Neural progenitor cell (in vitro differentiated cells): Measurements from ENCODE around the gene ZCCHC13. TPM values are rescaled to one million over a fixed set of nuclear protein-coding genes. Genes with fewer than 3 reads are reported as not detected.
A peak's percentile ranks its signal among the peaks of the same experiment; 100 is the strongest.
"Not testable (repeated sequence)": the region's sequence is repeated elsewhere in the genome, so short reads cannot be mapped to it uniquely, and the experiment has no call there.

ENCODE experiments used
- DNase-seq: peaks from one replicate; pipeline ENCODE4 v3.0.0-alpha.2; 2016; ENCODE audit warnings: low spot score
- H2AFZ ChIP-seq: fragments of 200-600 bp; sonication (generic); replicated peaks from 2 replicates; pipeline ENCODE4 v1.6.1; 2016; ENCODE audit warnings: antibody characterized with exemption
- H3F3A ChIP-seq: fragments of 200-600 bp; sonication (generic); 2 replicates; pipeline ENCODE4 v1.6.1; 2016; ENCODE audit warnings: antibody characterized with exemption, low read depth
- H3K27ac ChIP-seq: fragments of 200-600 bp; sonication (generic); 2 replicates; pipeline ENCODE4 v1.5.1; 2016; ENCODE audit warnings: mild to moderate bottlenecking
- H3K27me3 ChIP-seq: fragments of 200-600 bp; sonication (generic); 2 replicates; pipeline ENCODE4 v1.6.1; 2016; ENCODE audit warnings: mild to moderate bottlenecking, moderate library complexity
- H3K36me3 ChIP-seq: fragments of 200-600 bp; sonication (generic); 2 replicates; pipeline ENCODE4 v1.5.1; 2016
- H3K4me1 ChIP-seq: fragments of 200-600 bp; sonication (generic); 2 replicates; pipeline ENCODE4 v1.6.1; 2016; ENCODE audit warnings: mixed run types
- H3K4me2 ChIP-seq: fragments of 200-600 bp; sonication (generic); 2 replicates; pipeline ENCODE4 v1.6.1; 2016
- H3K4me3 ChIP-seq: fragments of 200-600 bp; sonication (generic); 2 replicates; pipeline ENCODE4 v1.5.1; 2016
- H3K79me2 ChIP-seq: fragments of 200-600 bp; sonication (generic); 2 replicates; pipeline ENCODE4 v1.6.1; 2016; ENCODE audit warnings: low read depth
- H3K9ac ChIP-seq: fragments of 200-600 bp; sonication (generic); 2 replicates; pipeline ENCODE4 v1.6.1; 2016
- H3K9me3 ChIP-seq: fragments of 200-600 bp; sonication (generic); 2 replicates; pipeline ENCODE4 v1.5.1; 2016; ENCODE audit warnings: low read depth
- H4K20me1 ChIP-seq: fragments of 200-600 bp; sonication (generic); 2 replicates; pipeline ENCODE4 v1.6.1; 2016; ENCODE audit warnings: low read depth
- H3K27ac Mint-ChIP-seq: 3 replicates; pipeline ENCODE4 v1.8.0; 2021; ENCODE audit warnings: mixed read lengths
- H3K27me3 Mint-ChIP-seq: 2 replicates; pipeline ENCODE4 v1.8.0; 2022; ENCODE audit warnings: low read depth, mild to moderate bottlenecking, inconsistent platforms, moderate library complexity, mixed read lengths; ENCODE audit not compliant: insufficient read depth
- H3K36me3 Mint-ChIP-seq: 3 replicates; pipeline ENCODE4 v1.8.0; 2021; ENCODE audit warnings: mixed read lengths
- H3K4me1 Mint-ChIP-seq: 3 replicates; pipeline ENCODE4 v1.8.0; 2021; ENCODE audit warnings: mixed read lengths
- H3K4me3 Mint-ChIP-seq: 3 replicates; pipeline ENCODE4 v1.8.0; 2021; ENCODE audit warnings: mild to moderate bottlenecking, moderate library complexity, mixed read lengths
- H3K9me3 Mint-ChIP-seq: 3 replicates; pipeline ENCODE4 v1.8.0; 2020; ENCODE audit warnings: mixed read lengths
- CTCF ChIP-seq: fragments of 200-600 bp; sonication (generic); IDR thresholded peaks from 2 replicates; pipeline ENCODE4 v1.5.1; 2017; ENCODE audit warnings: antibody characterized with exemption, mild to moderate bottlenecking
- EZH2 ChIP-seq: fragments of 200-600 bp; sonication (generic); IDR thresholded peaks from 2 replicates; pipeline ENCODE4 v1.6.1; 2017; ENCODE audit warnings: antibody characterized with exemption, mild to moderate bottlenecking, moderate library complexity
- EZH2phosphoT487 ChIP-seq: fragments of 200-600 bp; sonication (generic); IDR thresholded peaks from 2 replicates; pipeline ENCODE4 v1.6.1; 2017; ENCODE audit warnings: antibody characterized with exemption
- total RNA-seq: library from RNA; depleted of rRNA; stranded (reverse); fragments of >200 nt; gene quantifications from 2 replicates; pipeline ENCODE4 v1.2.3, GENCODE V29; 2015; ENCODE audit warnings: low replicate concordance

ZCCHC13 gene
- total RNA-seq, 1 donor from 2014 or later, result not detected

GRCh38 chrX:74300869-74301268 is 3.1 kb upstream of the ZCCHC13 start:
- H3K27me3 Mint-ChIP-seq, result no peaks in the 10 kb centered on the region
- H3K9me3 Mint-ChIP-seq, result peaks cover 4% of the 10 kb centered on the region
- H3K36me3 Mint-ChIP-seq, result no peaks in the 10 kb centered on the region
- H3K27me3 ChIP-seq, result no peaks in the 10 kb centered on the region
- no peaks in the 10 kb centered on the region for H3K9me3 ChIP-seq
- no peak overlapping the region for H3K27ac Mint-ChIP-seq
- H3K4me1 ChIP-seq, result no peaks in the 10 kb centered on the region
- H3K4me2 ChIP-seq, result no peak overlapping the region
- no peak overlapping the region for H3K4me3 Mint-ChIP-seq
- TF ChIP-seq CTCF, result no peak
- TF ChIP-seq EZH2, result no peak
- no peak for TF ChIP-seq EZH2phosphoT487
- no peak overlapping the region for H2AFZ ChIP-seq
- H3K4me1 Mint-ChIP-seq, result no peaks in the 10 kb centered on the region
- H3K36me3 ChIP-seq, result no peaks in the 10 kb centered on the region
- no peak overlapping the region for H3K4me3 ChIP-seq
- H3K79me2 ChIP-seq, result no peaks in the 10 kb centered on the region
- no peaks in the 10 kb centered on the region for H3F3A ChIP-seq
- no peak overlapping the region for H3K9ac ChIP-seq
- no peak for DNase-seq
- H4K20me1 ChIP-seq, result no peaks in the 10 kb centered on the region
- no peak overlapping the region for H3K27ac ChIP-seq

- Histone ChIP-seq H4K20me1 (no peaks in the 10 kb centered on the region), H2AFZ (no peak overlapping the region), H3K9ac (no peak overlapping the region), H3K36me3 (no peaks in the 10 kb centered on the region), H3F3A (no peaks in the 10 kb centered on the region), H3K4me3 (no peak overlapping the region), H3K4me2 (no peak overlapping the region), H3K27me3 (no peaks in the 10 kb centered on the region), H3K79me2 (no peaks in the 10 kb centered on the region), H3K9me3 (no peaks in the 10 kb centered on the region), H3K27ac (no peak overlapping the region), H3K4me1 (no peaks in the 10 kb centered on the region)
- Mint-ChIP-seq H3K27me3 (peaks cover 6% of the 10 kb centered on the region), H3K27ac (no peak overlapping the region), H3K4me3 (no peak overlapping the region), H3K9me3 (peaks cover 11% of the 10 kb centered on the region), H3K4me1 (peaks cover under 1% of the 10 kb centered on the region), H3K36me3 (no peaks in the 10 kb centered on the region)
- no peak for TF ChIP-seq EZH2
- TF ChIP-seq EZH2phosphoT487, result no peak
- no peak for TF ChIP-seq CTCF
- no peak for DNase-seq
These were observed 14.7 kb downstream of the ZCCHC13 start for GRCh38 chrX:74318672-74319071.

GRCh38 chrX:74319321-74319720 is 15.3 kb downstream of the ZCCHC13 start:
- not testable (repeated sequence) for H3K4me2 ChIP-seq, H3K9me3 Mint-ChIP-seq, H3K4me1 ChIP-seq, H3K9ac ChIP-seq, H3K9me3 ChIP-seq, H3K4me3 Mint-ChIP-seq, H3K27me3 ChIP-seq, H3K27me3 Mint-ChIP-seq, H3K27ac Mint-ChIP-seq, H3K36me3 ChIP-seq, H2AFZ ChIP-seq, H3K79me2 ChIP-seq, H3F3A ChIP-seq, H3K4me1 Mint-ChIP-seq, H3K27ac ChIP-seq, H3K4me3 ChIP-seq, H3K36me3 Mint-ChIP-seq, H4K20me1 ChIP-seq
- peak; percentile 5 for DNase-seq

GRCh38 chrX:74321191-74321590 is 17.2 kb downstream of the ZCCHC13 start:
- no peaks in the 10 kb centered on the region for H3K4me1 ChIP-seq
- no peaks in the 10 kb centered on the region for H3K79me2 ChIP-seq
- H3K27me3 ChIP-seq, result no peaks in the 10 kb centered on the region
- H3K9me3 Mint-ChIP-seq, result peaks cover 9% of the 10 kb centered on the region
- TF ChIP-seq EZH2, result no peak
- TF ChIP-seq CTCF, result no peak
- no peak for TF ChIP-seq EZH2phosphoT487
- no peak overlapping the region for H3K4me2 ChIP-seq
- DNase-seq, result no peak
- H3K27me3 Mint-ChIP-seq, result peaks cover 2% of the 10 kb centered on the region
- no peaks in the 10 kb centered on the region for H3K36me3 Mint-ChIP-seq
- no peaks in the 10 kb centered on the region for H3K9me3 ChIP-seq
- no peak overlapping the region for H3K4me3 Mint-ChIP-seq
- no peaks in the 10 kb centered on the region for H4K20me1 ChIP-seq
- no peak overlapping the region for H3K4me3 ChIP-seq
- no peak overlapping the region for H2AFZ ChIP-seq
- H3K27ac ChIP-seq, result no peak overlapping the region
- H3K36me3 ChIP-seq, result no peaks in the 10 kb centered on the region
- peaks cover 7% of the 10 kb centered on the region for H3F3A ChIP-seq
- no peak overlapping the region for H3K27ac Mint-ChIP-seq
- H3K9ac ChIP-seq, result no peak overlapping the region
- peaks cover 24% of the 10 kb centered on the region for H3K4me1 Mint-ChIP-seq
